Fibroblast of peridontal ligament (primary cell): ENCODE measurements around the gene FASTKD1.
"Not testable (repeated sequence)": the region's sequence is repeated elsewhere in the genome, so short reads cannot be mapped to it uniquely, and the experiment has no call there.

ENCODE experiments used
- DNase-seq: peaks from one replicate; pipeline ENCODE4 v3.0.0-alpha.2; 2010; ENCODE audit errors: extremely low read depth

FASTKD1 gene

DNA sequence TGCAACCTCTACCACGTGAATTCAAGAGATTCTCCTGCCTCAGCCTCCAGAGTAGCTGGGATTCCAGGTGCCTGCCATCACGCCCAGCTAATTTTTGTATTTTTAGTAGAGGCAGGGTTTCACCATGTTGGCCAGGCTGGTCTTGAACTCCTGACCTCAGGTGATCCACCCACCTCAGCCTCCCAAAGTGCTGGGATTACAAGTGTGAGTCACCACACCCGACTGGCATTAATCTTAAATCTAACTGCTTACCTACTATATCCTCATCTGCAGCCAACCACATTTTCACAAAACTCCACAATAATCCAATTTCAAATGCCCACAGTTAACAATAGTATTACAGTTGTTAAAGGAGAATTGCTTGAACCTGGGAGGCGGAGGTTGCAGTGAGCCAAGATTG lies 2.9 kb downstream of the FASTKD1 start:
- DNase-seq = not testable (repeated sequence)

DNA sequence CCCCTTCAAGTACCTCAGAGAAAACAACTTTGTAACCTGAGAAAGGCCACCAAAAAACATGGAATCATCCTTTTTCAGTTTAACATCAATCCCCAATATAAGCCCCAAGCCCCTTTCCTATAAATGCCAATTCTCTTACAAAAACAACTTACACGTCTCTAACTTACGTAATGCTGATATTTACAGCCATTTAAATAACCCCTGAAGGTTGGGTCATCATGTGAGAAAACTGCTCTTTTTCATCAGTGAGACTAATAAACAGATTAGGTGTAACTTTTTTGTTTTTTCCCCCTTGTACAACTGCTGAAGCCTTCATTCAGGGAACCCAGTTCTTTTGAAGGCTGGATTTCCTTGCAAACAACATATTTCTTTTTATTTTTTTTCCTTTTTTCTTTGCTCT lies 3.7 kb downstream of the FASTKD1 start:
- DNase-seq = no peak

DNA sequence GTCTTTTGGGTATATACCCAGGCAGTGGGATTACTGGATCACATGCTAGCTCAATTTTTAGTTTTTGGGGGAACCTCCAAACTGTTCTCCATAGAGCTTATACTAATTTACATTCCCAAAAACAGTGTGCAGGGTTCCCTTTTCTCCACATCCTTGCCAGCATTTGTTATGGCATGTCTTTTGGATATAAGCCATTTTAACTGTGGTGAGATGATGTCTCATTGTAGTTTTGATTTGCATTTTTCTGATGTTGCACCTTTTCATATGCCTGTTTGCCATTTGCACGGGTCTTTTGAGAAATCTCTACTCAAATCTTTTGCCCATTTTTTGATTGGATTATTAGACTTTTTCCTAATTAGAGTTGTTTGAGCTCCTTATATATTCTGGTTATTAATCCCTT lies 8.0 kb downstream of the FASTKD1 start:
- DNase-seq = no peak

DNA sequence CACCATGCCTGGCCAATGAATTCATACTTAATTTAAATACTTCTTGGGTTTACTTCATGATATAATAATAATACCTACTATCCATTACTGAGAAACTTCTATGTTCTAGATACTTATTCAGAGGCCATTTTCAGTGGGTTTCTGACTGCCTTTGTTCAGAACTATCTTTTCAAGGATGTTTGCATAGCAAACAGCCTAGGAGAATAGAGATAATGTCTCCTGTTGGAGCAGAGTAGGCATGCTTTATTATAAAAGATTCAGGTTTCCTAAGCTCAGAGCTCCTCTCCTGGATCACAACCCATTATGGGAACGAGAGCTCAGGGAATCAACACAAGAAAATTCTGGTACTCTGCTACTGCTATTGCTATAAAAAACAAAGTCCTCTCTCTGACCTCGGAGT lies 11.1 kb downstream of the FASTKD1 start:
- no peak for DNase-seq

DNA sequence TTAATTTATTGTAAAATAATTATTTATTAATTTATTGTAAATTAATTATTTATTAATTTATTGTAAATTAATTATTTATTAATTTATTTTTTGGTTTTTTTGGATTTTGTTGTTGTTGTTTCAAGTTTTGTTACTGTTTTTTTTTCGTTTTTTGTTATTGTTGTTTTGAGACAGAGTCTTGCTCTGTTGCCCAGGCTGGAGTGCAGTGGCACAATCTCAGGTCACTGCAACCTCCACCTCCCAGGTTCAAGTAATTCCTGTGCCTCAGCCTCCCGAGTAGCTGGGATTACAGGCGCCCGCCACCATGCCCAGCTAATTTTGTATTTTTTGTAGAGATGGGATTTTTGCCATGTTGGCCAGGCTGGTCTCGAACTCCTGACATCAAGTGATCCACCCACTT lies 11.6 kb downstream of the FASTKD1 start:
- DNase-seq = not testable (repeated sequence)

DNA sequence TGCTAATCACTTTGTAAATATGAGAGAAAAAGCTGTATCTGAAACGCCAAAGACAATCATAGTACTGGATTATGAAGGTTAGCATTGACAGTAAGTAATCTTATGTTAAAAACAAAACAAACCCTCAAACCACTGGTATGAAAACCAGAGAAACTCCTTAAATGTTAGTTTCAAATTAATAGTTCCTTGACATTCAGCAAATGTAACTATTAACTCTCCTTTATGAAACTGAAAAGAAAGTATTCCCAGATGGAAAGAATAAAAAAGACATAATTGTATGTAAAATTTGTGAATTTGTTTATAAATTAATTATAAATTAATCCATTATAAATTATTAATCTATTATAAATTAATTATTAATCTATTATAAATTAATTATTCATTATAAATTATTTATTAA lies 12.3 kb downstream of the FASTKD1 start:
- no peak for DNase-seq

DNA sequence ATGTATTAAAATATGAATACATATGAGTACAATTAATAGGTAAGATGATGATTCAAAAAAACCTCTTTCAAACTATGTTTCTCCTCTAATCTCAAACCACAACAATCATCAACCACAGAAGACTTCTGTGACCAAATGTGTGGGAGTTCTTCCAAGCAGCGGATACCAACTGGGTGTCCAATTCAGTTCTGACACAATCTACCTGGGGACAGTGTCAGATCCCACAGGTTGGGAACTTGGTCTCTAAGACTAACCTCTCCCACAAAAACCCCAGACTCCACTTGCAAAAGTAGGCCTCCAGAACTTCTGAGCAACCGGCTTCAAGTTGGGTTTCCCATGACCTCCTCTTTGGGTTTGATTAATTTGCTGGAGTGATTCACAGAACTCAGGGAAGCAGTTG lies 26.9 kb downstream of the FASTKD1 start:
- DNase-seq = no peak

DNA sequence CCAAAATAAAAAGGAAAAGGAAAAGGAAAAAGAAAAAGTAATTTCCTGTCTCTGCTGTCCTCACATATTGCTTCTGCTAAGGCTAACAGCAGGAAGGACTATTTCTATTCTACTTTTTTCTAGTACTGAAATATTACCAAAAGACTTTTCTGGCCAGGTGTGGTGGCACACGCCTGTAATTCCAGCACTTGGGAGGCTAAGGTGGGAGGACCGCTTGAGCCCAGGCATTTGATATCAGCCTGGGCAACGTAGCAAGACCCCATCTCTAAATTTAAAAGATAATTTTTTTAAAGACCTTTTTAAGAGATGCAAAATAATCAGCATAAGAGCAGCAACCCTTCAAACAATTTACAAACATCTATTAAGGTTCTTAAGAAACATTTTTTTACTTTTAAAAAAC lies 31.2 kb downstream of the FASTKD1 start:
- no peak for DNase-seq

DNA sequence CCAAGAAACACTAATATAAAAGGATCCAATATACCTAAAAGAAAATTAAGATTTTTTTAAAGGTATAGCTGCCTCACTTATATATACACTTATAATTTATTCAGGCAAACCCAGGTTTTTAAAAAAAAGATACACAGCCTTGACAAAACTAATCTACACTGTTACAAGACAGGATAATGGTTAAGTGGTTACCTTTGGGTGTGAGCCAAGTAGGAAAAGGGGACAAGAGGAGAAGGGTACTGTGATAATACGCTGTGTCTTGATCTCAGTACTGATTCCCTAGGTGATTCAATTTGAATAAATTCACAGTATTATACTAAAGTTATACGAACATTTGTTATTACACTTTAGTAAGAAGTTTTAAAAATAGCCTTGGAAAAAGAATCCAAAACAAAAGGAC lies 33.5 kb downstream of the FASTKD1 start:
- no peak for DNase-seq

DNA sequence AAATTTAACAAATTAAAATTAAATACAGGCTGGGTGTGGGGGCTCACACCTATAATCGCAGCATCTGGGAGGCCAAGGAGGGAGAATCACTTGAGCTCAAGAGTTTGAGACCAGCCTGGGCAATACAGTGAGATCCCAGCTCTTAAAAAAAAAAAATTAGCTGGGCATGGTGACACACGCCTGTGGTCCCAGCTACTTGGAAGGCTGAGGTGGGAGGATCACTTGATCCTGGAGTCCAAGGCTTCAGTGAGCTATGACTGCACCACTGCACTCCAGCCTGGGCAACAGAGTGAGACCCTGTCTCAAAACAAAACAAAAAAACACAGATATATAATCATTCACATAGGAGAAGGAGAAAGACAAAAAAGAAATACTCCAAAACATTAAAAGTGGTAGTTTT lies 34.2 kb downstream of the FASTKD1 start:
- not testable (repeated sequence) for DNase-seq

DNA sequence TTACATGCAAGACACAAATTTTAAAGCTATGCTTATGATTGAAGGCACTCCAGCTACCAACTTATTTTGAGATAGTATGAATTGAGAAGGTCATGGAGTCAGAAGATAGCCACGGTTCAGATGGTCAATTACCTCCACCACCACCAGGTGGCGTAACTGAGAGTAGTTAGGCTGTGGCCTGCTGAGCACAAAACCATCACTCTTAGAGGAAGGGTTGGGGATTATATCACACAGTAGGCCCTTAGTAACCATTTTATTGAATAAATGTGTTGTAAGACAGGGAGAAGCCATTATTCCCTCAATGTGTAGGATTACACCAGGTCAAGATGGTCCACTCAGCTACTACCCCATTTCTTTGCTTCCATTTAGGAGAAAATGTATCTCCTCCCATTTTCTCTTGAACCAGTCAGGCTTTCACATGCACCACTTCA lies 45.4 kb downstream of the FASTKD1 start:
- DNase-seq = peak; percentile 67

DNA sequence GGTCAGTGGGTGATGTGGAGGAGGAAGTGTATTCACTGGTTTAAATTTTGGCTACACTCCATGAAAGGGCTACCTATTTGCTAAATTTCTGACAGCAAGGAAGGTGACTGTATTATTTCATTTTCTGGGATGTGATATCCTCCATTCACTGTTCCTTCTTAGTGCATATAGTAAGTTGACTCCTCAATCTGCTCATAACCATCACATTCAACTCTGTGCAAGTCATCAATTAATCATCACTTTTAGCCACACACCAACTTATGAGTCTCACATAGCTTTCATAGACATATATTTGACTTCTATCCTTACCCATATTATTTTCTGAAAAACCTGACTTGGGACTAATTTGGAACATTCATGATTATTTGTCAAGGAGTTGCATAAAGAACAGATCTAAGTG lies 47.2 kb downstream of the FASTKD1 start:
- no peak for DNase-seq

DNA sequence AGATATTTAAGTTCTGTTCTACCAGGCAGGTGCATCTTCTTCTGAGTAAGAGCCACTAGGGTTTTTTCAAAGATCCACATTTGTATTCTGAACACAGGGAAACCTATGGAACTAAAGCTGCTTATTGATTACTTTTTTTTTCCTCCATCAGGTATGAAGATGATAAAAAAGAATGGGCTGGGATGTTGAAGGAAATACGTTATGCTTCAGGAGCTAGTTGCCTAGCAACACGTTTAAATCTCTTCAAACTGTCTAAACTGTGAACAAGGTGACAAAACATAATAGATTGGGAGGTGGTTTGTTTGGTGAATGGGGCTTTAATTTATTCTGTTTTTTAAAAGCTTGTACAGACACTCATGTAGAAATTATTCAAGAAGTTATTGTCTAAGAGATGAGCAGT lies 48.2 kb downstream of the FASTKD1 start:
- DNase-seq = no peak

DNA sequence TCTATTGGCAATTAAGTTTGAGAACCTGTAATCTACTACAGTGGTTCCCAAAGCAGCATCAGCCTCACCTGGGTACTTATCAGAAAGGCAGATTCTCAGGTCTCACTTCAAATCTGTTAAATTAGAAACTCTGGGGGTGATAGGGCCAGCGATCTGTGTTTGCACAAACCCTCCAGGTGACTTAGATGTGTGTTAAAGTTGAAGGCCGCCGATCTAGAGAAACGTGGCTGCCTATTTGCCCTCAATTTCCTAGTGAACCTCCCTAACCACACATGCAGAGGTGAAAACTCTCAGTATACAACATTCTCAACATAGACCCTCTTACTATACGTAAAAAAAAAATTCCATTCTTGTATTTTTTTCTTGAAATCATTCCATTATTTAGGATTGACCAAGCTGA lies 50.0 kb downstream of the FASTKD1 start:
- no peak for DNase-seq

DNA sequence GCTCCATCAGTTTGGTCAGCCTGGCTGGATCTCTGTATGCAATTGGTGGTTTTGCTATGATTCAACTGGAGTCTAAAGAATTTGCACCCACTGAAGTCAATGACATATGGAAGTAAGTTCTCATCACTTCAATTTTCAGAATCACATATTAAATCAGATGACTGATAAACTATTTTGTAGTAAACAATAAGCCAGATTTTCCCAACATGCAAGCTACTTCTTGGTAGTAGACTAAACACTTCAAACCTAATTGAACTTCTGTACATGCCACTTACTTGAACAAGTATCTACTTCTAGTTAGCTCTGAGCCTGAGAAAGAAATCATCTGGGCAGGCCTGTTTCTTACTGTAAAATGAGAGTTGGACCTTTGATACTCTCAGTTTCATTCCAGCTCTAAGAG lies 52.8 kb downstream of the FASTKD1 start:
- no peak for DNase-seq

DNA sequence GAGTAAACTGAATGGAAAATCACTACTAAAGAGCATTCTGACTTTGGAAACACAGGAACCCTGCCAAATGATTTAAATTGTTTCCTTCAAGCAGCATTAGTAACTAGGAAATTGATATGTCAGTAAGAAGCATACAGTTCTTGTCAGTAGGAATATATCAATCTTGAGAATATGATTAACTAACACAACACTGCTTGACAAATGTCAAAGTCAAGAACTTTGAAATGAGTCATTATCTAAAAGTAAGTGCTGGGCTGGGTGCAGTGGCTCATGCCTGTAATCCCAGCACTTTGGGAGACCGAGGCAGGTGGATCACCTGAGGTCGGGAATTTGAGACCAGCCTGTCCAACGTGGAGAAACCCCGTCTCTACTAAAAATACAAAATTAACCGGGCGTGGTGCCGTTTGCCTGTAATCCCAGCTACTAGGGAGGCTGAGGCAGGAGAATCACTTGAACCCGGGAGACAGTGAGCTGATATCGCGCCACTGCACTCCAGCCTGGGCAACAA lies 57.1 kb downstream of the FASTKD1 start:
- DNase-seq = not testable (repeated sequence)

DNA sequence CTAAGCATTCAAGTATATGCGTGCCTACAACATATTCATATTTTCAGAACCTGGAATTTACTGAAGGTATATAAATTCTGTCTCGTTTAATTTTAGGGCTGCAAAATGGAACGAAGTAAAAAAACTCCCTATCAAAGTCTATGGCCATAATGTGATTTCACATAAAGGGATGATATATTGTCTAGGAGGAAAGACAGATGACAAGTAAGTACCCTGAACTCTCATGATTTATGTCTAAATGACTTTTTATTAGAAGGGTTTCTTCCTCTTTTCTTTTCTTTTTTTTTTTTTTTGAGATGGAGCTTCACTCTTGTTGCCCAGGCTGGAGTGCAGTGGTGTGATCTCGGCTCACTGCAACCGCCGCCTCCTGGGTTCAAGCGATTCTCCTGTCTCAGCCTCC lies 58.9 kb downstream of the FASTKD1 start:
- DNase-seq = not testable (repeated sequence)

DNA sequence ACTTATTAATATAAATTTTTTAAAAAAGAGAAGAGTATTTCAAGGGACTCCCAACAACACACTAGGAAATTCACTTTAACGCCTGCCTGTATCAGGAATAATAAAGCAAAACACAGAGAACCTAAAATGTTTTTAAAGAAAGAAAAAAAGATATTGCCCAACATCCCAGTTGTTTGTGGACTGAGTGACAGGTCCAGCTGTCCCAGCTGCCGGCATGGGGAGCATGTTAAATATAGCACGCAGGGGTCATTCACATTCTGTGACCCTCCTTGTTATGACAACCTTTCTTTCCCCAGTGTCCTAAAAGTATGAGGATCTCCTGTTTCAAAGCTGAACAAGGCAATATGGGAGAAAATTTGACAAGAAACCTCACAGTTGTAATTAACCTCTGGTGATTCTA lies 59.7 kb downstream of the FASTKD1 start:
- no peak for DNase-seq

DNA sequence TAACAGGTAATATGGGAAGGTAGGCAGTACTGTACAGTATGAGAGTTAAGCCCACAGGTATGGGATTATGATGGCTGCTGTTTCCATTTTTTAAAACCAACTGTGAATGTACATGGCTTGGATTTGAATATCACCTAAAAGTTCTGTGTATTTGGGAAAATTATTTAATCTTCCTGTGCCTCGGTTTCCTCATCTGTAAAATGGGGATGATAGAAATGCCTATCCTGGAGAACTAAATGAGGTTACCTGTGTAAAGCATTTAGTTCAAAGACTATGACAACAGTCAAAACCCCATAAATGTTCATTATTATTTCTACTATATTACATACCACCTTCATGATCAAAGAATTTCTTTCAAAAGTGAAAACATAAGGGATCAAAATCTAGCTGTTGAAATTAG lies 60.6 kb downstream of the FASTKD1 start:
- DNase-seq = no peak

DNA sequence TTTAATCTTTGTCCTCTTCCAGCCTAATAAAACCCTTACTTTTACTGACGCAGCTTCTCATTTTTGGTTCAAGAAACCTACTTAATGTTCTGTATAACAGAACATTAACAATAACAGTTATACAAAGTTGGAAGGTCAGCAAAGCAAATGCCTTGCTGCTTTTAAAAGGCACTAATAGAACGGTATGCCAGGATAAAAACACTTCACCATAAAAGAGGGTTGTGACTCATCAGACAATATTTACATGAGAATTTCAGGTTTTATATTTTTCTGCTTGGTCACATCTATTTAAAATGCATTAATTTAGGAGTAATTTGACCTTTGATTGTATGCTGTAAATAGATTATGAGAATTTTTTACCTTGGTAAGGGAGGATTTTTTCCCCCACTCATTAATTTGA lies 61.1 kb downstream of the FASTKD1 start:
- peak; percentile 24 for DNase-seq

DNA sequence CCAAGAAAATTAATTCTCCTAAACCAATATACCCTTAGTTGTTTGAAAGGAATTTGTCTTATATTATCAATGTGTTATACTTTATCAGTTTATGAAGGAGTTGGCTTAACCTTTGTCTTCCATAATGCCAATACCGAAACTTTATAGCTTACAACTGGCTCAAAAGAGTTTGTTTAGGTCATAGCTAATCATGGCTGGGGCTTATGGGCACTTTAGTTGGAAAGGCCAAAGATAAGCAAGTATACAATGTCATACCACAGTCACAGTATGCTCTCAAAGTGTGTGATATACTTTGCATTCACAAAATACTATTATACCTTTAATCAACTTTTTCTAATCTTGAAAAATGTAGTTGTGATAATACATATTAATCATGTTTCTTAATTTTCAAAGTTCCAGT lies 61.8 kb downstream of the FASTKD1 start:
- no peak for DNase-seq

DNA sequence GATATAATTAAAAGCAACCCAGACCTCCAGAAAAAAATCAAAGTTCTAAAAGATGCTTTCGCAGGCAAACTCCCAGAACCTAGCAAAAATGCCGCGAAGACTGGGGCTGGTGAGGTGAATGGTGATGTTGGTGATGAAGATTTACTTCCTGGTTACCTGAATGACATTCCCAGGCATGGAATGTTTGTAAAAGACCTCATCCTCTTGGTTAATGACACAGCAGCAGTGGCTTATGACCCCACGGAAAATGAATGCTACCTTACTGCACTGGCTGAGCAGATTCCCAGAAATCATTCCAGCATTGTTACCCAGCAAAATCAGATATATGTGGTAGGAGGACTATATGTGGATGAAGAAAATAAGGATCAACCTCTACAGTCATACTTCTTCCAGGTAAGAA lies 63.2 kb downstream of the FASTKD1 start:
- DNase-seq = no peak

DNA sequence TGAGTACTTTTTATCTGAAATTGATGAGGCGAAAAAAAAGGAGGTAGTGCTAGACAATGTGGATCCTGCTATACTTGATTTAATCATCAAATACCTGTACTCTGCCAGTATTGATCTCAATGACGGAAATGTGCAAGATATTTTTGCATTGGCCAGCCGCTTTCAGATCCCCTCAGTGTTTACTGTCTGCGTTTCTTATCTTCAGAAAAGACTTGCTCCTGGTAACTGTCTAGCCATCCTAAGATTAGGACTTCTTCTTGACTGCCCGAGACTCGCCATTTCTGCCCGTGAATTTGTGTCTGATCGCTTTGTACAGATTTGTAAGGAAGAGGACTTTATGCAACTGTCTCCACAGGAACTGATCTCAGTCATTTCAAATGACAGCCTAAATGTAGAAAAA lies 63.7 kb downstream of the FASTKD1 start:
- no peak for DNase-seq

DNA sequence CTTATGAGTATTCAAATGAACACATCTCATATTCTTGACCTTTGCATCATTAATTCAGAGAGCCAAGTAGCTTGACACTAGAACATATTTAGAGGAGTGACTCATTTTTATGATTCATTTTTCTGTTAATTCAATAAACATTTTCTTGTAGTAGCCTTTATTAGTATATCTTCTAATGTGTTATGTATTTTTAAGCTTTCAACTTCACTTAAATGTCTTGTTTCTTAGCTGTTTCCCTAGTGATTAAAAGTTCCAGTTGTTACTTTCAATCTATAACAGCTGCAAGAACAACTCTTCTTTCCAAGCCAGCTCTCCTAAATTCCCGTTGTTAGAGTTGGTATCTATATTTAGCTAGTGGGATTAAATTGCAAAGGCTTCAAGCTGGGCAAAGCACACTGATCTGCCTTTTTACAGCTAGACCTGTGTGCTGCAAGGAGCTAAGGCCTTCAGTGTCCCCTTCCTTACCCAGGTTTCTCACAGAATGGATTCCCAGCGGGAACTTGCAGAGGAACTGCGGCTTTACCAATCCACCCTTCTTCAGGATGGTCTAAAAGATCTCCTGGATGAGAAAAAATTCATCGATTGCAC lies 64.3 kb downstream of the FASTKD1 start, which contains the start of gene KLHL41:
KLHL41 (plus strand) TSS at position 405 of the 588 bp plus-strand sequence; CDS start at position 482, 77 bp downstream.
- DNase-seq = peak; percentile 79
